HG03439 (cell line): ENCODE data around the gene BLOC1S6.

Source experiments
- ATAC-seq: cut with Tn5 transposase; IDR thresholded peaks from one replicate; pipeline ENCODE4 v1.9.1; 2021; ENCODE audit warnings: mild to moderate bottlenecking, moderate library complexity; ENCODE audit not compliant: unreplicated experiment

Gene BLOC1S6

DNA sequence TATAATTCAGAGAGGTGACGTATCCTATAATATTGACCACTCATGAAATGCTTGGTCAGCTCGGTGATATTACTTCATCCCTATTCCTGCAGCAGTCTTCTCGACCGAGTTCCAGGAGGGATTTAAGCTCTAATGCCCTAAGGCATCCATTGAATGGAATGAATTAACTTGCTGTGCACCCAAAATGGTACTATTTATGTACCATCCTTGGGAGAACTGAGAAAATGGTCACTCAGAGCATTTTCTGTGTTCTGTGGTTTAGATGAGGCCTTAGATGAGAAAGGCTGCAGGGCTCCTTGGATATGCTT lies 638 bp downstream of the BLOC1S6 start:
- no peak for ATAC-seq

DNA sequence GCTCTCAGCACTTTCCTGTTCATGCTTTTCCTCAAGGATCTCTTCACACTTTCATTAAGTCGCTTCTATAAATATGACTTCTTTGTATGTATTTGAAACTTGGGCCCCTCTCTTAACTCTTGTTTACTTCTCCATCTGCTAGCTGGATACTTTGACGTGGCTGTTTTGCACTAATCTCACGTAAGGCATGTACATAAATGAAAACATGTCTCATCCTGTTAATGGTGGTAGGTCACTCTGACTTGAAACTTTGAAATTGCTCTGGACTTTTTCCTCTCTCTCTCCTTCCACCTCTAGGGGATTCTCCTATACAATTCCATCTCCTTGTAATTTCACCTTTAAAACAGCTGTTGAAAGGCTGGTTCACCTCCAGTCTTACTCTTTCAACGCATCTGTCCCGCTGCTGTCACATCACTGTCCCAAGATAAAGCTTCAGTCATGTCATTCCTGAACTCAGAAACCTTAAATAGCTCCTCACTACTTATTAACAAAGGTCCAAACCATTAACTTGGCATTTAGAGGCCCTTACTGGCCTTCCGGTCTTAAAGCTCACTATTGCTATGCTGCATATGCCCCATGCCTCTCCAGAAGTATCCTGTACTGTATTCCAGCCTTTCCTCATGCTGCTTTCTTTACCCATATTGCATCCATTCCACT lies 1.2 kb downstream of the BLOC1S6 start:
- ATAC-seq, result no peak

DNA sequence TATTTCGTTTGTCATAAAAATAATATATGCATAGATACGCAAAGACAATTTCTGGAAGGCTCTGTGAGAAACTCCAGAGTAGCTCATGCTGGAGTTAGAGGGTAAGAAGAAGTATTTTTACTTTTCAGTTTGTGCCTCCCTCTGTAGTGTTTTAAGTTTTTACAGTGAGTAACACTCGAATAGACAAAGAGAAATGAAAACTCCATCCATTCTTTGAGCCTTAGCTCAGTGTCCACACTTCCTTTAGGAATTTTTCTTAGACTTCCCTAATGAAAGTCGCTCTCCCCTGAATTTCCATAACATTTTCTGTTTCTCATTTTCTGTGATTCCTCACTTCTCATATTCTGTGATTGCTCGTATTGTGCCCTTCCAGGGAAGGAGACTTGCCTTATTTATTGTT lies 2.1 kb downstream of the BLOC1S6 start:
- ATAC-seq, result no peak

DNA sequence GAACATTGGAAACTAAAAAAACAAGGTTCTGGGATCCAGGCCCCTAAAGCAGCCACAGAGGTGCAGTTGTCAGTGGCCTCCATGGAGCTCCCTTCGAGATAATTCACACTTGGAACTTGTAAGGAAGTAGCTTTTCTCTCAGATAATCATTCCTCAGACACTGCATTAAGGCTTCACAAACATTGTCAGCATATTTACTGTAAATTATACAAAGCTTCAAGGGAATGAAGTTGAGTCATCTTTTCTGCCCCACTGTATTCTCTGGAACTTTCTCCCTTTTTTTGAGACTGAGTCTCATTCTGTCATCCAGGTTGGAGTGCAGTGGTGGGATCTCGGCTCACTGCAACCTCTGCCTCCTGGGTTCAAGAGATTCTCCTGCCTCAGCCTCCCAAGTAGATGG lies 7.1 kb downstream of the BLOC1S6 start:
- ATAC-seq, result no peak

DNA sequence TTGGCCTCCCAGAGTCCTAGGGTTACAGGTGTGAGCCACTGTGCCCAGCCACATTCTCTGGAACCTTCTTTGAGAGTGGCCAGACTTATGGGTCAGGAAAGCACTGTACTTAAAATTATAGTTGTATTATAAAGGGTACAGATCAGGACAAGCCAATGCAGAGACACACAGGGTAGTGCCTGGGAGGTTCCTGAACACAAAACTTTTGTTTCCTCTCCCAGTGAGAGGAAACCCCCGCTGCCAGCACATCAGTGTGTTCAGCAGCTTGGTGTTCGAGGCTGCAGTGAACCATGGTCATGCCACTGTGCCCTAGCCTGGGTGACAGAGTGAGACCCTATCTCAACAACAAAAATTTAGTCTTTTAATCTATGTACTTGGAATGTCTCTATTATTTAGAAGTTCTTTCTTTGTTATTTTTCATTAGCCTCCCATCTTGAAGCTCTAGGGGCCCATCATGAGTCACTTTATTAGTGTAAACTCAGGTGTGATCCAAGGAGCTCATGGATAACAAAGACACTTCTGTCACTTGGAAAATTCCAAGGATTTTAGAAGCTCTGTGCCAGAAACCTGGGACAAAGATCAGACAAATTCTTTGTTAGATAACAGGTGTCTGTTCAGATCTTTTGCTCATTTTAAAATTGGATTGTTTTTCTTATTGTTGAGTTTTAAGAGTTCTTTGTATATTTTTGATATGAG lies 7.8 kb downstream of the BLOC1S6 start:
- no peak for ATAC-seq

DNA sequence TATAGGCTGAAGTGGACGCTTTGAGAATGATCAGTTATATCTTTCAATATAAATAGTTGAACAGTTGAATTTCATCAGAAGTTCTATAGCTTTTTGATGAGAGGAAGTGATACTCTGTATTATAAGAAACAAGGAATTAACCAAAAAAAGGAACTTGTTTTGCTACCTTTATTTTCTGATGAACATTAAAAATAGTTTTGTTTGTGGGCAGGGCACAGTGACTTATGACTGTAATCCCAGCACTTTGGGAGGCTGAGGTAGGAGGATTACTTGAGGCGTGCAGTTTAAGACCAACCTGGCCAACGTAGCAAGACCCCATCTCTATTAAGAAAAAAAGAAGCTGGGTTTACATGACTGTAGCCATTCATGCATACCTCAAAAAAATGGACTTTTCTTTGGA lies 16.7 kb downstream of the BLOC1S6 start:
- ATAC-seq, result no peak

DNA sequence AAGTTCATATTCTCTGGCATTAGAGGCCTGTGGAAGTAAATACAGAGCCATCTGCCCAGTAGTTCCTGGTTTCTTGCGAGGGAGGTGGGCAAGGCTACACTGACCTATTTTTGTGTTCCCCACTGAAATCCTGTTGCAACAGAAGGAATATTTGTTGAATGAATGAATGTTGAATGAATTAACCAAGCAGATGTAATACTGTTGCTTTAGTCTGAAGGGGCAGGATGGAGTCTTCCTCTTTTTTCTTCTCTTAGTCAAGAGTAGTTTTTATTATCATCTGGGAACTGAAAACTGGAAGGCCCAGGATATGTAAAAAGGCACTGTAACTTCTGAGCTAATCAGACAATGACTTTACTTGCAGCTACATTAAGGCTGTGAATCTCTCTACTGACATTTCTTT lies 17.1 kb downstream of the BLOC1S6 start:
- ATAC-seq, result no peak

DNA sequence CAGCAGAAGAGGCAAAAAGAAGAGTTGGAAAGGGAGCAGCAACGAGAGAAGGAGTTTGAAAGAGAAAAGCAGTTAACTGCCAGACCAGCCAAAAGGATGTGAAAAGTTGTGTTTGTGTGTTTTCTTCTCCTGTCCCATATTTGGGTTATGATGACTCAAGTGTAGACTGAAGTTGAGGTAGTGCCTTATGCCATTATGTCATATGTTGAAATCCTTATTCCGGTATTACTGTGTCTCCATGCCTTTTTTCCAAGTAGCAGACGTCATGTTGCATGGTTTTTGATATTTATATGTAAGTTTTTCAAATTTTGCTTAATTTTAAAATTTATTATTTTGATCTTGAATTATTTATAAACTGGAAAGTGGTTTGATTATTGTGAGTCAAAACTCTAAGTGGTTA lies 19.2 kb downstream of the BLOC1S6 start:
- ATAC-seq, result no peak

DNA sequence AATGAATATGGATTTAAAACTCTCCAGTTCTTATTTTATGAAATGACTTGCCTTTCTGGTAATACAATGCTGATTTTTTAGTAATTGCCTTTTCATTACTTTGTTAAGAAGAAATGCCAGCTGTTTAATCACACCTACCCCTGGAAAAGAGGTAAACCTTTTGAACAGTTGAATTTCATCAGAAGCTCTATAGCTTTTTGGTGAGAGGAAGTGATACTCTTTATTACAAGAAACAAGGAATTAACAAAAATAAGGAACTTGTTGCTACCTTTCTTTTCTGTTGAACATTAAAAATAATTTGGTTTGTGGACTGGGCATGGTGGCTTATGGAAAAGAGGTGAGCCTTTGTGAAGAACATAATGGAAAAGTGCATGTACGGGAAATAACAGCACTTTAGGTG lies 19.7 kb downstream of the BLOC1S6 start:
- no peak for ATAC-seq

DNA sequence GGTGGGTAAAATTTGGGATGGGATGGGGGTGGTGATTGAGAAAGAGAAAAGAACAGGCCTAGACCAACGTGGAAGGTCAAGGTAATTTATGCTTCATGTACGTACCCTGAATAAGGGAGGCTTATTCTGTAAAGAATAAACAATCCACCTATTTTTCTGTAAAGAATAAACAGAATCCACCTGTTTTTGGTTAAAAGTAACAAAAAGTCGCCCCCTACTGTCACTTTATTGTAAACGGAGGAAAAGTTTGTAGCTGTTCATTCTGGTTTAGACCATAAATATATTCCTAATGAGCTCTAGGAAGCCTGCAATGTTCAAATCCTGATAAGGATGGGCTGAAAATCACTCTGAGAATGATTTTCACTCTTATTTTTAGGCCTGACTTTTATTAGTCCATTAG lies 24.1 kb downstream of the BLOC1S6 start:
- no peak for ATAC-seq

DNA sequence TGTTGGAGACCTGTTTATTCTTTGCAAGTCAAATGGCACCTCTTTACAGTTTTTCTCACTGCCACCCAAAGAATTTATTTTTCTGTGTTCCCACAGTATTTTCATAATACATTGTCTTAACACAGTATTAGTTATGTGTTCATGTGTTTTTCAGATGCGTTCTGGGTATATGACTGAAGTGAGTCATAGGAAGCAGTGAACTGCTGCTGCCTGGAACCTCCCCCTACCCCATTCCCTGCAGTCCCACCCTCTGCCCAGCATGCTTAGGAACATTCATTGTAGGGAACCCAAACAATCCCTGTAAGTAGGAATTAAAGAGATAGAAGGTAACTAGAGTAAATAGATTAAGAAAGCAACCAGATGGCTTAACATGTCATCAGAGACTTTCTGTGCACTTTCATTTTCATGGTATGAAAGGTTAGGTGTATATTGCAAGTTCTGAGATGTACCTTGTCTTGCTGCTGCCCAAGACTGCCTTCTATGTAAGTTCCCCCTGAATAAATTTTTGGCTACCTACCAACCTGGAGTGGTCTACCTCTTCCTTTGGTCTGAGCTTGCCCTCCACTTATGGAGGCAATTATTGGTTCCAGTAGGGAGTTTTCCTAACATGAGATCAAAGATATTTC lies 25.7 kb downstream of the BLOC1S6 start:
- no peak for ATAC-seq

DNA sequence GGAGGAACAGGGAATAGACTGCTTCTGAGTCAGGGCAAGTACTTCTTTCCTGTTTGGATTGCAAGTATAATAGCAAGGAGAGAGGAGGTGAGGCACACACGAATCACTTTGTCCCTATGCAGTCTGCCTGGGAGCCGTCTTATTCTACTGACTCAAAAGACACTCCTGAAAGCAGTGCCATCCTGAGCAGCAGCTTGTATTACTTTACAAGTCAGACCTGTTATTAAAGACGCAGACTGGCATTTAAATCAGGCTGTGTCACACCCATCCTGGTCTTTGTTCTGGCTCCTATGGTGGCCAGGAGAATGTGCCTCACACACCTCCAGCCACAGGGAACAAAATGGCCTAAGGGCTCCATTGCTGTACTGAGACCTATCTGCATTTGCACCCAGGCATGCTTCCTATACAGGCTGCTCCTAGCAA lies 29.7 kb downstream of the BLOC1S6 start:
- ATAC-seq, result no peak

DNA sequence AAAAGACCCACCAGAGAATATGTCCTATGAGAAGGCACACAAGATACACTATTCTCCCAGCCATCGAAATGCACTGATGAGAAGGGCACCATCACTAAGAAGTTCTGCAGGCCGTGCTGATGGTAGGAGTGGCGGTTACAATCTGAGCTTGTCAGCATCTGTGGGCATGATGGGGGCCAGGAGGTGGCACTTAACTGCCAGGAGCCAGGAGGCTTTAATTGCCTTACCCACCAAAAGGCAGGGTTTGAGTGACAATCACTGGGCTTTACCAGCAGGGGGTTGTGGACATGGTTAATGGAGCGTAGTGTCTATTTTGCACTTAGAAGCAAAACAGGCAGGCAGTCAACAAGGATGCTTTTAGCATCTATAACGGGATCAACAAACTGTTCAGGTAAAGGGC lies 31.6 kb downstream of the BLOC1S6 start:
- ATAC-seq, result no peak

DNA sequence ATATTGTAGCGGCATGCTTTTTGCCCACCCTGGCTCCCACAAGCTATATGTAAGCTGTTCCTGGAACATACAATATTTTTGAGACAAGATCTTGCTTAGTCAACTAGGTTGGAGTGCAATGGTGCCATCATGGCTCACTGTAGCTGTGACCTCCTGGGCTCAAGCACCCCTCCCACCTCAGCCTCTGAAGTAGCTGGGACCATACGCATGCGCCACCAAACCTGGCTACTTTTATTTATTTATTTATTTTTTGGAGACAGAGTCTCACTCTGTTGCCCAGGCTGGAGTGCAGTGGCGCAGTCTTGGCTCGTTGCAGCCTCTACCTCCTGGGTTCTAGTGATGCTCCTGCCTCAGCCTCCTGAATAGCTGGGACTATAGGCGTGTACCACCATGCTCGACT lies 41.0 kb downstream of the BLOC1S6 start:
- ATAC-seq, result no peak

DNA sequence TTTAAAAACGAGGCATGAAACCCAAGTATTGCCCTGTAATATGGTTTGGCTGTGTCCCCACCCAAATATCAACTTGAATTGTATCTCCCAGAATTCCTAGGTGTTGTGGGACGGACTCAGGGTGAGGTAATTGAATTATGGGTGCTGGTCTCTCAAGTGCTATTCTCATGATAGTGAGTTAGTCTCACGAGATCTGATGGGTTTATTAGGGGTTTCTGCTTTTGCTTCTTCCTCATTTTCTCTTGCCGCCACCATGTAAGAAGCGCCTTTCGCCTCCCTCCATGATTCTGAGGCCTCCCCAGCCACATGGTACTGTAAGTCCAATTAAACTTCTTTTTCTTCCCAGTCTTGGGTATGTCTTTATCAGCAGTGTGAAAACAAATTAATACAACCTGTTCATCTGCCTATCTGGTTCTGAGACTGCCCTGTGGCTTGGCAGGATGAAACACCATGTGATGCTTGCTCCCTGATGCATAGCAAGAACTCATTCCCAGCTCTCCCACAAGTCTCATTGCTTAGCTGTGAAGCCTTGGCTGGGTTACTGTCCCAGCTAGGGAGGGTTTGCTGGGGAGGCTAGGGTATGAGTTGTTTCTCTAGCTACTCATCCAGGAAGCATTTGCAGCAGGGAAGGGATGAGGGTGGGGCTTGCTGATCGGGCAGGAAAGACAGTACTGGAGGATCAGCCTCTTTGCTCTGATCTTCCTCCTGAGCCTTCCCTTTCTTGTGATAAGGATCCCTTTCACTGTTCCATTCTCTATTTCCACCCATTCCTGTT lies 43.9 kb downstream of the BLOC1S6 start:
- no peak for ATAC-seq

DNA sequence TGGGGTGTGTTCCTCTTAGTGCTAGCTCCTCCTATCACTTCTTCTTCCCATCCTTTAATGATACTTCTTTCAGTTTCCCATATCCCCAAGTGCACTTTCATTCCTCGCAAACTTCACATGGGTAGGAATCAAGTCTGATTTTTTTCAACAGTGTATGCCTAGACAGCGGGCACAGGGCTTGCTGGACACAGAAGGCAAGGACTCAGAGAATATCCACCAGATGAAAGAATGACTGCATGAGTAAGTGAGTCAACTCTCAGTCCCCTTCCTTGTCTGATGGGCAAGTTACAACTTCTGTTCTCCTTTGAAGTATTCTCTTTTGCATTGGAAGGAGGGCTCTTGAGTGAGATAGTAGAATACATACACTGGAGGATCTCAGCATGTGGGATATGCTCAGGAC lies 44.6 kb downstream of the BLOC1S6 start:
- no peak for ATAC-seq

DNA sequence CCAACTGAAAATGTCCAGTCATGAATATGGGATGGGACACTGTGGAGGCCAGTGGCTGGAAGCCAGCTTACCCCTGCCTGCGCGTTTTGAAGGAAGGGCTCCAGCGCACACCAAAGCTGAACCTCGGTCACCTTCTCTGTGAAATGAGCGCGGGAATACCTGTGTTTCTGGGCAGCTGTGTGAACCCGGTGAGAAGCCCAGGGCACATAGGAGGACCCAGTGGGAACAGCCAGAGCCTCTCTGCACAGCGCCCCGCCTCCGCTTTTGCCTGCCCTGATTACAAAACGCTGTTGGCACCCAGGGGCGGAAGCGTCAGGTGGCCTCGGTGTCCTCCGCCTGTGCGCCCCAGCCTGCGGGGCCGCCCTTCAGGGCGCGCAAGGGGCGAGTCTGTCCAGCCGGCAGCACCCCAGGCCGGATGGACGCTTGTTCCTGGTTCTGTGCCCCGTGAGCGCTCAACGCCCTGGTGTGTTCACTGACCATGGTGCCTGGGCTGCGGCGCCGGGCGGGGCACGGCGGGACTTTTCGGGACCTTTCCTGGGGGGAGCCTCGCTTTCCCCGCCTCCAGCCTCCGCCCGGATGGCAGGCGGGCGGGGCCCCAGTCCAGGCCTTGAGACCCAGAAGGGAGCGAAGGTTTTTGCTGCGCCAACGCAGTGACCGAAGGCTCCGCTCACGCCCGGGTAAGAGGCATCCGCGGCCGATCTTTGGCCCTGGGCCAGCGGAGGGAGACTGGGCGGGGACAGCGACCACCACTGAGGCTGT lies 47.4 kb downstream of the BLOC1S6 start, which contains the start of gene SQOR:
SQOR (plus strand) TSS at position 598 of the 759 bp plus-strand sequence. CDS start 23,895 bp downstream, outside the sequence.
- ATAC-seq, result peak; percentile 81

DNA sequence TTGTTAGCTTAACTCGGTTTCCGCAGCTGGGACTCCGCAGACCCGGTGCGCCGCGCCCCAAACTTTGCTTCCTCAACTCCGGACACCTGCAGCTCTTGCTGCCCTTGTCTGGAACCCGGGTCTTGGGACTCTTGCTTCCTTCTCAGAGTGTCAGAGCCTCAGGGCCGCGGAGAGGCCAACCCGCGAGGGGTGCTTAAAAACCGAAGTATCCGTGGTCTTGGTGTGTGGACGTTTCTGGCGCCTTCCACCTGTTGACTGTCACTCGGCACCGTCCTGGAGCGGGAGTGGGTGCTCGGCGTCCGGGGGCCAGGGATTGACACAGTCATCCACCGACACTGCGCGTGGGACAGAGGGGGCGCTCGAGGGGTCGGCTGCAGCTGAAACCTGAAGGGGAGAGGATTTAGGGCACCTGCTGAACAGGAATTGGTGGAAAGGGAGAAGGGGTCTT lies 48.0 kb downstream of the BLOC1S6 start:
- ATAC-seq, result peak; percentile 42

DNA sequence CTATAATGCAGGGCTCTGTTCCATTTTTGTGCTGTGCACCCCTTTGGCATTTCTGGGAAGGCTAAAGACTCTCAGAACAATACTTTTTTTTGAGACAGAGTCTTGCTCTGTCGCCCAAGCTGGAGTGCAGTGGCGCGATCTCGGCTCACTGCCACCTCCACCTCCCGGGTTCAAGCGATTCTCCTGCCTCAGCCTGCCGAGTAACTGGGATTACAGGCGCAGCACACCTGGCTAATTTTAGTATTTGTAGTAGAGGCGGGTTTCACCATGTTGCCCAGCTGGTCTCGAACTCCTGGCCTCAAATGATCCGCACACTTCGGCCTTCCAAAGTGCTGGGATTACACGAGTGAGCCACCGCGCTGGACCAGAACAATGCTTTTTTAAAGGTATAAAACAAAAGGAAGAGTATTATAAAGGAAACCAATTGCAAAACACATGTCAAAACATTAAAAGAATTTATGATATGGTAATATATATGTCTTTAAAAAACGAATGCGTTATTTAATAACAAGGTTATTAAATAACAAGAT lies 48.6 kb downstream of the BLOC1S6 start:
- ATAC-seq, result no peak

DNA sequence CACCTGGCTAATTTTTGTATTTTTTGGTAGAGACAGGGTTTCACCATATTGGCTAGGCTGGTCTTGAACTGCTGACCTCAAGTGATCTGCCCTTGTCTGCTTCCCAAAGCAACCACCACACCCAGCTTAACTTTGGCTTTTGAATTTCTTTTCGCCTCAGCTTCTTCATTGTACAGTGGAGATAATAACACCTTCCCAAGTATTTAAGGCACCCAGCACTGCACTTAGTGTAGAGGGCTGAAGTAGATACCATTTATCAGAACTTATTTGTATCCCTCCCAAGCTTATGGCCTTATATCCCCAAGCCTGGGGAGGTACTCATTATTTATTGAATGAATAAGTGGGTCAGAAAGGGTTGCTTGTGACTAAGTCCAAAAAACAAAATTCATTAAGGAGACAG lies 50.0 kb downstream of the BLOC1S6 start:
- ATAC-seq, result no peak
